ENCODE data around the gene GLE1. TPM values are rescaled to one million over a fixed set of nuclear protein-coding genes. Genes with fewer than 3 reads are reported as not detected.

Gene GLE1, protein sequence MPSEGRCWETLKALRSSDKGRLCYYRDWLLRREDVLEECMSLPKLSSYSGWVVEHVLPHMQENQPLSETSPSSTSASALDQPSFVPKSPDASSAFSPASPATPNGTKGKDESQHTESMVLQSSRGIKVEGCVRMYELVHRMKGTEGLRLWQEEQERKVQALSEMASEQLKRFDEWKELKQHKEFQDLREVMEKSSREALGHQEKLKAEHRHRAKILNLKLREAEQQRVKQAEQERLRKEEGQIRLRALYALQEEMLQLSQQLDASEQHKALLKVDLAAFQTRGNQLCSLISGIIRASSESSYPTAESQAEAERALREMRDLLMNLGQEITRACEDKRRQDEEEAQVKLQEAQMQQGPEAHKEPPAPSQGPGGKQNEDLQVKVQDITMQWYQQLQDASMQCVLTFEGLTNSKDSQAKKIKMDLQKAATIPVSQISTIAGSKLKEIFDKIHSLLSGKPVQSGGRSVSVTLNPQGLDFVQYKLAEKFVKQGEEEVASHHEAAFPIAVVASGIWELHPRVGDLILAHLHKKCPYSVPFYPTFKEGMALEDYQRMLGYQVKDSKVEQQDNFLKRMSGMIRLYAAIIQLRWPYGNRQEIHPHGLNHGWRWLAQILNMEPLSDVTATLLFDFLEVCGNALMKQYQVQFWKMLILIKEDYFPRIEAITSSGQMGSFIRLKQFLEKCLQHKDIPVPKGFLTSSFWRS
- 21.6 TPM for total RNA-seq

DNA sequence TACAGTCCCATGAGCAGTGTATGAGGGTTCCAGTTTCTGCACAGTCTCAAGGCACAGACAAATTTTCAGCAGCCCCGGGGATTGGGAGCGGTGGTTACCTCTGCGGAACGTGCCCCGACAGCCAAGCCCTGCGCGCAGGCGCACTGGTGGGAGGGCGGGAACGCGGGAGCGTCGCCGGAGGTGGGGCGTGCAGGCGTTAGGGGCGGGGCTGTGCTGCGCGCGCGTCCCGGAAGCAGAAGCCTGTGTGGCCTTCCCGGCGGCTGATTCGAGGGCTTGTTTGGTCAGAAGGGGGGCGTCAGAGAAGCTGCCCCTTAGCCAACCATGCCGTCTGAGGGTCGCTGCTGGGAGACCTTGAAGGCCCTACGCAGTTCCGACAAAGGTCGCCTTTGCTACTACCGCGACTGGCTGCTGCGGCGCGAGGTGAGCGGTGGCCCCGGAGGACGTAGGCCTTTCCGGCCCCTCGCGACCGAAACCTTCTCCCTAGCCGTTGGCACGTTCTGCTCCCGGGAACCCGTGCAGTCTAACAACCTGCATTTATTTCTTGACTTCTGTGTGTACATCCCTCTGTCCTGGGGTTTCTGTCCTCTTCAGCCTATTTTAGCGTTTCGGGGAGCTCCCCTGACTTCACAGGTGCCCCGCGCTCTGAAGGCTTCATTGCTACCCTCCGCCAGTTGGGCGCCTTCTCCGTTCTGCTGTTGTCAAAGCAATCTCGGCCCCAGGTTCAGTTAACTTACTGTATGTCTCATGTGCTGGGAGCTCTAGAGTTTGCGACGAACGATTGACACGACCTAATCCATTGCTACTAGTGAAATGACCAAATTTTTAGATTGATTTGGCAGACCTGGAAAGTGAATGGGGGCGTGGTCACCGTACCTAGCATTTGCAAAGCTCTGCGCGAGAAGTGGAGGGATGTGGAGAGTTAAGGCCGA lies at the start of gene GLE1:
Gene GLE1, plus strand, starts transcription at position 235 of the 929 bp plus-strand sequence. Its CDS starts 87 bp downstream, at position 322.
- FAIRE-seq (no peak), DNase-seq (ENCODE audit: low spot score in 2 of 2) (peak; percentile 89 to 98)

DNA sequence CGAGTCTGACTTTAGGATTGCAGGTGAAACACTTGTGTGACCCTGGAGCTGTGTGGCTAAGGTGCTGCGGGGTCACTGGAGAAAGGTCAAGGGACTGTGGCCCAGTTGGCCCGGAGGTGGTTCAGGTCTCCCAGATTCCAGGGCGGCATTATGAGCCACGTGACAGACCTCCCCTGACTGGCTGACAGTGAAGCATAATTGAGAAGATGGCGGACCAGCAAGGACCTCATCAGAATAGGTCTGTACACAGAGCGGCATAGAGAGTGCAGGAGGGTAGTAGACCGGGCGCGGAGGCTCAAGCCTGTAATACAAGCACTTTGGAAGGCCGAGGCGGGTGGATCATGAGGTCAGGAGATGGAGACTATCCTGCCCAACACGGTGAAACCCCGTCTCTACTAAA lies 49.5 kb upstream of the GLE1 start:
- FAIRE-seq (no peak), DNase-seq (ENCODE audit: low spot score in 2 of 2) (no peak)

DNA sequence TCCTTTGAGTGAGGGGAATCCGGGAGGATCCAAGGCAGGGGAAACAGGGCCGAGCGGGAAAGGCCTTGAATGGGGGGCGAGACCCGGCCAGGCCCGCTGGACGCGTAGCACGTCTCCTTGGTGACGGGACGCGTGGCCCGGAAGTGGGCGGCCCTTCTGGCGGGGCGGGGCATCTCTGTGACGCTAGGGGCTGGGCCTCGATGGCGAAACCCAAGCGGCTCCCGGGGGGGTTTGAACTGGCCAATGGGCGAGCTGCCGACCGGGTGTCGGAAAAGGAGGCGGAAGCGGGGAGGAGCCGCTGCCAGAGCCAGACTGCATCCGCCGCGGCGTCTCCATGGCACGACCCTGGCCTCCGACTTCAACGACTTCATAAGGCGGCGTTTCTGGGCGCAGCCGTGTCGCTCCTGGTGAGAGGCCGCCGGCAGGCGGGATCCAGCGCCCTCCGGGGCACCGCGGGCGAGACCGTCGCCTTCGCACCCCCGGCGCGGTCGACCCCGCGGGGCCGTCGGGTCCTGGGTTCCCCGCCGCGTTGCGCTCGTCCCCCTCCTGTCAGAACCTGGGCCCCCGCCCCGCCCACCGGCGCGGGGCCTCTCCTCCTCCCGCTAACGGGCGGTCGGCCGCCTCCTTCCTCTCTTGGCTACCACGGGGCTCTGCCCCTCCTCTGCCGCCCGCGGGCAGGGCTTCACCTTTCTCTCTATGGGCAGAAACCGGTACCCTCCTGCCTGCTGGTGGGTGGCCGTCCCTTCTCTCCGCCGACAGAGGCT lies 48.5 kb upstream of the GLE1 start, which contains the start of gene ODF2:
Gene ODF2, plus strand, starts transcription at position 158 of the 764 bp plus-strand sequence. Its CDS starts 86 bp downstream, at position 244.
- FAIRE-seq = no peak
- DNase-seq (ENCODE audit: low spot score in 2 of 2) = peak; percentile 98 to 100

DNA sequence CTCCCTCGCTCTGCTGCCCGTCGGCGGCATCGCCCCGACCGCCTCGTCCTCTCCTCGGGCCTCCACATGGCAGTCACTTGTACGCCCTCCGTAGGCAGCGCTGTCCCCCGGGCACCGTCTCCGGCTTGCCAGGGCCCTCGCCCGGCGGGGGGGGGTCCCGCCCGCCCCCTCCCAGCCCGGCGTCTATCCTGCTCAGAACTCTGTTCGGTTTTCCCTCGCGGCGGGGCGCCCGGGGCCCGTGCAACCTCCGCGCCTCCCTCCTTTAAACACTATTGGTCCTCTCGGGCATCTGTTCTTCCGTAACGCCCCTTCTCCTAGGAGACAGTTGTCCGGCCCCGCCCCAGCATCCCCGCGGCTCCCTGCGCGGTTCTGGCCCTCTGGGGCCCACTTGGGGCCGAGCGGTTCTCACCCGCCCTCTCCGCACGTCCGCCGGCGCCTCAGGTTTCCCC lies 47.9 kb upstream of the GLE1 start:
- FAIRE-seq (no peak), DNase-seq (ENCODE audit: low spot score in 2 of 2) (peak; percentile 86 to 93)

DNA sequence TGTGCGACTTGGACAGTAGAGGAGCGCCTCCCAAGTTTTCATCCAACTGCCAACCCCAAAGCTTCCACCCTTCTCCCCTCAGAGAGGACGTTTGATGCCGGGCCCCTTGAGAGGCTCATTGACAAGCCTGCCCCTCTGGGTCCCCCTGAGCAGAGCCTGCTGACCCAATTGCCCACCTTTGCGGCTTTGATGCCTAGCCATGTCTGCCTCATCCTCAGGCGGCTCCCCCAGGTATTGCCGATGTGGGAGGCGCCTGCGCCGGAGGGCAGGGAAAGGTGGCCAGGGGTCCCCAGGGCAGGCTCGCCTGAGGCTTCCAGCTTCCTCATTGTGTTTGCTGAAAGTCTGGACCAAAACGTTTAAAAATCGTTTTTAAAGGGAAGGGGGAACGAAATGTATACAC lies 47.3 kb upstream of the GLE1 start:
- DNase-seq (ENCODE audit: low spot score in 2 of 2) = no peak
- FAIRE-seq = no peak

DNA sequence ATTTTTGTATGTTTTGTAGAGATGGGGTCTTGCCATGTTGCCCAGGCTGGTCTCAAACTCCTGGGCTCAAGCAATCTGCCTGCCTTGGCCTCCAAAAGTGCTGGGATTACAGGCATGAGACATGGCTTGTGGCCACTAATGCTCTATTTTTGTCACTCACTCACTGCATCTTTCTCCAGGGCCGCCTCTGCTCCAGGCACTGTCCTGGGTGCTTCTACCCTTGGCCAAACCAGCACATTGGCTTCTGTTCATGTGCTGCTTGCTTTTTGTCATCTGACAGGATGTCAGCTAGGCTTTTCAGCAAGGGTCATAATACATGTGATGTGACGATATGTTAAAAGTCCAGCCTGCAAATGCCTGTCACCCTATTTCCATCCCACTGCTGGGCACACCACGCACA lies 45.5 kb upstream of the GLE1 start:
- DNase-seq (ENCODE audit: low spot score in 2 of 2) (no peak), FAIRE-seq (no peak)

DNA sequence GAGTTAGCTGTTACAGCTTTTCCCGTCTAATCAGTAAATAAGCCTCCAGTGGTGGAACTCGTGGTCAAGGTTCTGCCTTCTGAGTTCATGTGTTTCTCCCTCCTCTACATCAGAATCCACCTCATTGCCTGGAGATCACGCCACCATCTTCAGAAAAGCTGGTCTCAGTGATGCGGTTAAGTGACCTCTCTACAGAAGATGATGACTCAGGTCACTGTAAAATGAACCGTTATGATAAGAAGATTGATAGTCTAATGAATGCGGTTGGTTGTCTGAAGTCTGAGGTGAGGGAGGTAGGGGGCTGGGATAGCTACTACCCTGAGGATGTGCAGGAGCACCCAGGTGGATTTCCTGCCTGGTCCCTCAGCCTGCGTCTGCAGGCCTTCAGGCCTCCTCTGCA lies 35.4 kb upstream of the GLE1 start:
- DNase-seq (ENCODE audit: low spot score in 2 of 2) (no peak), FAIRE-seq (no peak)

DNA sequence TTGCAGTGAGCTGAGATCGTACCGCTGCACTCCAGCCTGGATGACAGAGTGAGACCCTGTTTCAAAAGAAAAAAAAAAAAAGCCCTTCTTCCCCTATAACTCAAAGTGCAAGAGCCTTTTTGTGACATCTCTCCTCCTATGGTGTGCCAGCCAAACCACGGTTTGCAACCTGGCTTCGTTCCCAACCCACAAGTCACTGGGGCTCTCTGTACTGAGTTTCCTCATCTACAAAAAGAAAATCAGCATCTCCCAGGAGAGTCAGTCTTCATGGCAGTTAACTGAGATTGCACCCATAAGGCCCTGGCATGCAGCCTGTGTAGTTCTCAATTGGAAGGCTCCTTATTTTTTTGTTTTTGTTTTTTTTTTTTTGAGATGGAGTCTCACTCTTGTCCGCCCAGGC lies 34.0 kb upstream of the GLE1 start:
- FAIRE-seq (no peak), DNase-seq (ENCODE audit: low spot score in 2 of 2) (no peak)

DNA sequence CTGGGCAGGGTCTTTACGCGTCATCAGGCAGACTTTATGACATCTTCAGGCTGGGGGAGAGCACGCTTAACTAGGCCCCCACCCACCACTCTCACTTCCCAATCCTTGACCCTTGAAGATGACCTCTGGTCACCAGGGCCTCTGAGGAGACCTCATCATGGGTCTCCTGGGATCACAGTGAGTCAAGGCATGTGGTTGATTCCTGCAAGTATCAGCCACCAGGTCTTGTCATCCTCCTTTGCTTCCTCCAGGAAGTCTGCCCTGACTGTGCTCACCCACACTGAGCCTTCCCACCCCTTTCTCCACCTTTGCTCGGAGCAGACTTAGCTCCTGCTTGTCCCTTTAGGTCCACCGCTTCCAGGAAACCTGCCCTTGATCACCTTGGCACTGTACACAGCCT lies 31.4 kb upstream of the GLE1 start:
- FAIRE-seq (no peak), DNase-seq (ENCODE audit: low spot score in 2 of 2) (no peak)

DNA sequence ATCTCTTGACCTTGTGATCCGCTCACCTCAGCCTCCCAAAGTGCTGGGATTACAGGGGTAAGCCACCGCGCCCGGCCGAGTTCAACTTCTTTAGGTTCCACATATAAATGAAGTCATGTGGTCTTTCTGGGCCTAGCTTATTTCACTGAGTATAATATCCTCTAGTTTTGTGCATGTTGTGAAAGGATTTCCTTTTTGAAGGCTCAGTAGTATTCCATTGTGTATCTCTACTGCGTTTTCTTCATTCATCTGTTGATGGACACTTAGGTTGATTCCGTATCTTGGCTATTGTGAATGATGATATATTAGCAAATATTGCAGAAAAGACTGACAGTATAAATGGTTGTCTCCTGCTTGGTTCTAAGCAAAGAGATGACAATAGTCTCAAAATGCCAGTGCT lies 28.7 kb upstream of the GLE1 start:
- DNase-seq (ENCODE audit: low spot score in 2 of 2) (no peak), FAIRE-seq (no peak)

DNA sequence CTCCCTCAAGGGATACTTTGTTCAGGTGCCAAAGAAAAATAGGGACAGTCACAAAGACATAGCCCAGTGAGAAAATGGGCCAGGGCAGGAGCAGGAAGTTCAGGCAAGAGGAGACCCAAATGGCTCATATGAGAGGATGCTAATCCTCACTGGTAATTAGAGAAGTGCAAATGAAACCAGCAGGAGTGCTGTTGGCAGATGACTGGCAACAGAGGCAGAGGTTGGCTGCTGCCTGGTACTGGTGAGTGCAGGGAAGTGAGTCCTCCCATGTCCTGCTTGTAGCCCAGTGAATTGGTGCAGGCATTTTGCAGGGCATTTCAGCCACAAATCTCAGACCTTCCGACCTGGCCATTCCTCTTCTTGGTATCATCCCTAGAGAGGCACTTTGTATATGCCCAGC lies 25.3 kb upstream of the GLE1 start:
- FAIRE-seq (no peak), DNase-seq (ENCODE audit: low spot score in 2 of 2) (no peak)

DNA sequence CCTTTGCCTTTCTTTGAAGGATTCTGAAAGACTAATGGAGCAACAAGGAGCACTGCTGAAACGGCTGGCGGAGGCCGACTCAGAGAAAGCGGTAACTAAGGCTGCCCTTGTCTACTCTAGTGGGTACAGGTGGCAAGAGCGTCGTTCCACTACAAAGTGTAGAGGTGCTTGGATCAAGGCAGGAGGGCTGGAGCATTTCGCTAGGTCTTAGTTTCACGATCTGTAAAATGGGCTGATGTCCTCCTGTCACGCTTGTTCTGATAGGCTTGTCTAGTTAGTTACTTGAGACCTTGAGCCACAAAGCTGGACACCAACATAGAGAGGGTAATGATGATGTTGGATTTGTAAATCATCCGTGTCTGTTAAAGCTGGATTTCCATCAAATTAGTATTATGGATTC lies 23.0 kb upstream of the GLE1 start:
- no peak for FAIRE-seq
- DNase-seq (ENCODE audit: low spot score in 2 of 2) = no peak

DNA sequence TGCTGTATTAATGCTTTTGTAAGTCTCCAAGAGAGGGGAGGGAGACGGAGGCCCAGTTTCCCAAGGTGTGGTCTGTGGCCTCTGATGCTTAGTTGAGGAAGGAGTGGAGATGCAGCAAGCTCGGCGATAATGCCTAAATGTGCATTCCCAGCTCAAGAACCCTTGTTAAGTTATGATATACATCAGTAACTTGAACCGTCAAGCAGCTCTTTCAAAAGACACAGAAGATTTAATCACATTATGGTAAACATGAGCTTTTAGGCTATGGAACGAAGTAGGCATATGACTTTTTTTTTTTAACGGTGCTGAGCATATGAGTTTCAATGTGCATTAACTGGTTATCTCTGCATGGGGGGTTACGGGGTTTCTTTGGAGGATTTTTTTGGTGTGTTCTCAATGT lies 22.3 kb upstream of the GLE1 start:
- DNase-seq (ENCODE audit: low spot score in 2 of 2) (no peak), FAIRE-seq (no peak)

DNA sequence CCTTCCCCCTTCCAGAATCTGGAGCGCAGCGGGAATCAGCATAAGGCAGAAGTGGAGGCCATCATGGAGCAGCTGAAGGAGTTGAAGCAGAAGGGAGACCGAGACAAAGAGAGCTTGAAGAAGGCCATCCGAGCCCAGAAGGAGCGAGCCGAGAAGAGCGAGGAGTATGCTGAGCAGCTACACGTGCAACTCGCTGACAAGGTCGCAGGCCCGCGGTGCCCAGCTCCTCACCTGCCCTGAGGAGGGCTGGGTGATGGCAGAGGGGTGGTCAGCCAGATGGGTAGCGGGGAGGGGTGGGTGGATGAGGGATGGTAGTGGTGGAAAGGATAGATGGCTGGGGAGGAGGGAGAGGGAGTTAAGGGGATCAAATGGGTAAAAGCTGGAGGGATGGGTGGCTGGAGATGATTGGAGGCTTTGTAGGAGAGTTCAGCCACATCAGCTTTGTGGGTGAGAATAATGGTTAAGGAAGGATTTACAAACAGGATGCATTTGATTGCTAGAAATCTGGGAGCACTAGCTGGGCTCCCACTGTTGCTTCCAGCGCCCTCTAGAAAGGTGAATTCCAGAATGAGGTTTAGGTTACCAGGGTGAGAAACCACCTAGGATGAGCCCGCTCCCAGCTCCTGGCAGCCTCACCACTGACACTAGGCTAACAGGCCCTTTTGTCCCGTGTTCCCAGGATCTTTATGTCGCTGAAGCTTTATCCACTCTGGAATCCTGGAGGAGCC lies 19.7 kb upstream of the GLE1 start:
- no peak for DNase-seq (ENCODE audit: low spot score in 2 of 2)
- no peak for FAIRE-seq

DNA sequence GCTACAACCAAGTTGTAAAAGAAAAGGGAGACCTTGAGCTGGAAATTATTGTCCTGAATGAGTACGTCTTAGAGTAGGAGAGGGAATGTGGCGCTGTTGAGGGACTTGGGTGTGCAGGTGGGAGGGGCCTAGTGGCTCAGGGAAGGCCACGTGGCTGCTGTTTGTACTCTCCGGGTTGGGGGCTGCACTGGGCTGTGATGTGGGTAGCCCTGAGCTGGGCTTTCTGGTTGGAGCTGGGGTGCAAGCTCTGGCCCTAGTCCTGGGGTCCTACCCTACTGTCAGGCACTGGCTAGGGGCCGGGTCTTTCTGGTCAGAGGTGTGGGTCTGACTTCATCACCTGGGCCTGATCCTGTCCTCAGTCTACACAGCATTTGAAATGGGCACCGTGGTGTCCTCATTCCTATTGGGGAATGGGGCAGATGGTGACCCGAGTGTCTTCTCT lies 19.1 kb upstream of the GLE1 start:
- DNase-seq (ENCODE audit: low spot score in 2 of 2) (no peak), FAIRE-seq (no peak)

DNA sequence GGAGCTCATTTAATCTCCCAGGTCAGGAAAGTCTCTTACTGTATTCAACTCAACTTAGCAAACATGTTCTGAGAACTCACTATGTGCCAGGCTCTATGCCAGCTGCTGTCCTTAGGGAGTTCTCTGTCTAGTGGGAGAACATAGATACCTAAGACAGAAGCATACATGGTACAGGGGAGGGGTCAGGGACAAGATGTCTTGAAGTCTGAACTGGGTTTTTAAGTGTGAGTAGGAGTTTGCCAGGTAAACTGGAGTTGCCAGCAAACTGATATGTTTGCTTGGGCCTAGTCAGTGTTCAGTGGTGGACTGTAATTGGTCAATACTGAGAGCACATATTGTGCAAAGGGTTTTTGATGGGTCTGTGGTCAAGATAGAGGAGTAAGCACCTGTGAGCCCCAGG lies 18.3 kb upstream of the GLE1 start:
- no peak for DNase-seq (ENCODE audit: low spot score in 2 of 2)
- no peak for FAIRE-seq

DNA sequence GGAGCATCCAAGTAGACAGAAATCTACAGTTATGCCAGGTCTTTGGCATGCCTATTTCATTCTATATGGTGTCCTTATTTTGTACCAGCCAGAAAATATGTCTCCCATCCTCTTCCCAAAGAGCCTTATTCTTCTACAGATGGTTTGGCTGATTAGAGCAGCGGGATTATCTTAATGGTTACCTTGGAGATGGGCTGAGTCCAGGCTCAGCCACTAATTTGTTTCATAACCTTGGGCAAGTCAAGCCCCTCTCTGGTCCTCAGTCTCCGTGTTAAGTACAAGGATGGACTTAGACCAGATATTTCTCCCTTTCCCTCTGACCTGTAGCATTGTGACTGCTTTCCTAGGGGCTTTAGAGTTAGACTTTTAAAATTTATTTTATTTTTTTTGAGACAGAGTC lies 11.1 kb upstream of the GLE1 start:
- FAIRE-seq (no peak), DNase-seq (ENCODE audit: low spot score in 2 of 2) (no peak)

DNA sequence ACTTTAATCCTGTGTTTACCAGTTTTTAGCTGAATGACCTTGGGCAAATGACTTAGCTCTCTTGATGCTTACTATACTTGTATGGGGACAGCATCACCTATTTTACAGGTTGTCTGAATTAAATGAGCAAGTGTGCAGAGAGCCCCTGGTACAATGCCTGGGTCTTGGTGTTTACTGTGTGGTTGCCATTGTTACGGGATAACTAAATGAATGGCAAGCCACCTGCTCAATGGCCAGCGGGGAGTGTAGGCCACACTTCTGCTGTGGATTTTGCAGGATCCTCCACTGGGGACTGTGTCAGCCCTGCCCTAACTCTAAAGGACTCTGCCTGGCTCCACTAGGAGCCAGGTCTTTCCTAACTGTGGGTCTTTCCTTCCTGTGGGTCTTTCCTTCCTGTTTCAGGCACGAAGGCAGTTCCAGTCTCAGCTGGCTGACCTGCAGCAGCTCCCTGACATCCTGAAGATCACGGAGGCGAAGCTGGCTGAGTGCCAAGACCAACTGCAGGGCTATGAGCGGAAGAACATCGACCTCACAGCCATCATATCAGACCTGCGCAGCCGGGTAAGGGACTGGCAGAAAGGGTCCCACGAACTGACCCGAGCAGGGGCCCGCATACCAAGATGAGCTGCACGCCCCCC lies 10.3 kb upstream of the GLE1 start:
- FAIRE-seq (no peak), DNase-seq (ENCODE audit: low spot score in 2 of 2) (no peak)

DNA sequence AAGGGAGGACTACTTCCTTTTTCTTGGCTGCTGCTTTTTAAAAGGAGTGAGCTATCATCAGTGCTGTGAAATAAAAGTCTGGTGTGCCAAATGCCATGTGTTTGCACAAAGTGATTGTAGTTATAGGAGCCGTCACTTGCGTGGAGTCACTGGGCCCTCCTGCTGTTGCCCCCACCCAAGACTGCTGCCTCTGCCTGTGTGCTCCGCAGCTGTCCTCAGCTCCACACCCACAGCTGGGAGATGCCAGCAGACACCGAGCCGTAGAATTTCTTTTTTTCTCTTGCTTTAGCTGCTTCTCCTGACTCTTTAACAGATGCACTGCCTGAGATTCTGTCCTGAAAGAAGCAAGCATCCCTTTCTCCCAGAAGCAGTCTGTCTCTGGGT lies 9.8 kb upstream of the GLE1 start:
- DNase-seq (ENCODE audit: low spot score in 2 of 2) = no peak
- no peak for FAIRE-seq
